MM.1S (cell line): ENCODE data around the gene FMN1.

Experiments used
- DNase-seq: peaks from one replicate; pipeline ENCODE4 v3.0.0-alpha.2; 2015
- H2AFZ ChIP-seq: fragments of 300-600 bp; sonication (generic); 2 replicates; pipeline ENCODE4 v1.6.0; 2016; ENCODE audit warnings: antibody characterized with exemption, low read length
- H3F3A ChIP-seq: fragments of 300-600 bp; sonication (generic); 2 replicates; pipeline ENCODE4 v1.6.1; 2016; ENCODE audit warnings: mild to moderate bottlenecking, antibody characterized with exemption, low read length, moderate library complexity, mixed read lengths; ENCODE audit not compliant: insufficient read depth
- H3K27ac ChIP-seq: fragments of 300-600 bp; sonication (generic); 2 replicates; pipeline ENCODE4 v1.5.1; 2016; ENCODE audit warnings: mild to moderate bottlenecking, low read length
- H3K27me3 ChIP-seq: fragments of 300-600 bp; sonication (generic); replicated peaks from 2 replicates; pipeline ENCODE4 v1.6.0; 2016; ENCODE audit warnings: low read length; ENCODE audit not compliant: insufficient read depth
- H3K36me3 ChIP-seq: fragments of 300-600 bp; sonication (generic); replicated peaks from 2 replicates; pipeline ENCODE4 v1.6.1; 2016; ENCODE audit warnings: mild to moderate bottlenecking, low read length, mixed read lengths; ENCODE audit not compliant: insufficient read depth
- H3K4me1 ChIP-seq: fragments of 300-600 bp; sonication (generic); 2 replicates; pipeline ENCODE4 v1.6.1; 2016; ENCODE audit warnings: low read length, mixed read lengths
- H3K4me2 ChIP-seq: fragments of 300-600 bp; sonication (generic); 2 replicates; pipeline ENCODE4 v1.6.0; 2016; ENCODE audit warnings: low read depth, low read length
- H3K4me3 ChIP-seq: fragments of 300-600 bp; sonication (generic); 2 replicates; pipeline ENCODE4 v1.5.1; 2016; ENCODE audit warnings: low read length, mixed read lengths
- H3K79me2 ChIP-seq: fragments of 300-600 bp; sonication (generic); 2 replicates; pipeline ENCODE4 v1.6.1; 2016; ENCODE audit warnings: mixed run types, low read length, mixed read lengths
- H3K9ac ChIP-seq: fragments of 300-600 bp; sonication (generic); 2 replicates; pipeline ENCODE4 v1.6.1; 2016; ENCODE audit warnings: low read length, mixed read lengths
- H3K9me2 ChIP-seq: fragments of 300-600 bp; sonication (generic); replicated peaks from 2 replicates; pipeline ENCODE4 v1.6.1; 2016; ENCODE audit warnings: mild to moderate bottlenecking, low read length, mixed read lengths; ENCODE audit not compliant: insufficient read depth
- H3K9me3 ChIP-seq: fragments of 300-600 bp; sonication (generic); replicated peaks from 2 replicates; pipeline ENCODE4 v1.6.1; 2016; ENCODE audit warnings: mild to moderate bottlenecking, low read length, mixed read lengths; ENCODE audit not compliant: insufficient read depth
- H4K20me1 ChIP-seq: fragments of 300-600 bp; sonication (generic); 2 replicates; pipeline ENCODE4 v1.6.1; 2016; ENCODE audit warnings: mild to moderate bottlenecking, low read length, moderate library complexity, mixed read lengths; ENCODE audit not compliant: insufficient read depth
- CTCF ChIP-seq: fragments of 300-600 bp; sonication (generic); IDR thresholded peaks from 2 replicates; pipeline ENCODE4 v1.5.1; 2016; ENCODE audit warnings: antibody characterized with exemption, low read length, mixed read lengths
- EZH2 ChIP-seq: fragments of 300-600 bp; sonication (generic); optimal IDR thresholded peaks from 2 replicates; pipeline ENCODE3; 2017; ENCODE audit warnings: low read depth, mild to moderate bottlenecking, antibody characterized with exemption, low read length, mixed read lengths
- EZH2phosphoT487 ChIP-seq: fragments of 300-600 bp; sonication (generic); IDR thresholded peaks from 2 replicates; pipeline ENCODE4 v1.6.1; 2018; ENCODE audit warnings: antibody characterized with exemption, low read length

The FMN1 gene

GRCh38 chr15:32970847-32971246 lies 223.7 kb downstream of the FMN1 start:
- Histone ChIP-seq H3K9me2 (no peaks in the 10 kb centered on the region), H3K4me1 (no peaks in the 10 kb centered on the region), H4K20me1 (no peaks in the 10 kb centered on the region), H3K9me3 (no peaks in the 10 kb centered on the region), H2AFZ (no peak overlapping the region), H3K4me3 (no peak overlapping the region), H3K27ac (no peak overlapping the region), H3K36me3 (no peaks in the 10 kb centered on the region), H3K4me2 (no peak overlapping the region), H3K79me2 (peaks cover 4% of the 10 kb centered on the region), H3F3A (no peaks in the 10 kb centered on the region), H3K27me3 (no peaks in the 10 kb centered on the region), H3K9ac (no peak overlapping the region)
- TF ChIP-seq EZH2 (no peak), CTCF (no peak), EZH2phosphoT487 (no peak)
- no peak for DNase-seq

DNA sequence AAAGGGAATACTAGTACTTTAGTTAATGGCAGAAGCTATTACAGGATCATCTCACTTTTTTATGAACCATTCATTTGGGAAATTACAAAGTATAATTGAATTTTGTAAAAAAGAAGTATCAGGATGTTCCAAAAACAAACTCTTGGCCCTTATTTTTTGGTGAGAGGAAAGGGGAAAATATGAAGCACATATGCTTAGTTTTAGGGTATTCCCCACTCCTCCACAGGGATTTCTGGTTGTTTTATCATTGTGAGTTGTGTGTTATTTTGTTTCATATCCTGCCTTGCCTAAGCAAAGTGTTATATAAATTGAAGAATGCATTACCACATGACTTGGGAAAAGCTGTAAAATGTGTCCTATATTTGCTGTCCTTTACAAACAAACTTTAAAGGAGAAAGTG lies 227.0 kb downstream of the FMN1 start:
- no peaks in the 10 kb centered on the region for H3F3A ChIP-seq
- H3K36me3 ChIP-seq: 0 out of 2 replicates have a peak, but pooled peaks cover 5% of the 10 kb centered on the region
- no peak overlapping the region for H2AFZ ChIP-seq
- H3K4me1 ChIP-seq: no peaks in the 10 kb centered on the region
- no peak overlapping the region for H3K27ac ChIP-seq
- TF ChIP-seq CTCF (no peak), EZH2phosphoT487 (no peak), EZH2 (no peak)
- H3K4me2 ChIP-seq: no peak overlapping the region
- H3K27me3 ChIP-seq: no peaks in the 10 kb centered on the region
- DNase-seq: no peak
- H3K9me2 ChIP-seq: no peaks in the 10 kb centered on the region
- H4K20me1 ChIP-seq: no peaks in the 10 kb centered on the region
- H3K9me3 ChIP-seq: no peaks in the 10 kb centered on the region
- no peak overlapping the region for H3K4me3 ChIP-seq
- no peak overlapping the region for H3K9ac ChIP-seq
- H3K79me2 ChIP-seq: peaks cover 4% of the 10 kb centered on the region

DNA sequence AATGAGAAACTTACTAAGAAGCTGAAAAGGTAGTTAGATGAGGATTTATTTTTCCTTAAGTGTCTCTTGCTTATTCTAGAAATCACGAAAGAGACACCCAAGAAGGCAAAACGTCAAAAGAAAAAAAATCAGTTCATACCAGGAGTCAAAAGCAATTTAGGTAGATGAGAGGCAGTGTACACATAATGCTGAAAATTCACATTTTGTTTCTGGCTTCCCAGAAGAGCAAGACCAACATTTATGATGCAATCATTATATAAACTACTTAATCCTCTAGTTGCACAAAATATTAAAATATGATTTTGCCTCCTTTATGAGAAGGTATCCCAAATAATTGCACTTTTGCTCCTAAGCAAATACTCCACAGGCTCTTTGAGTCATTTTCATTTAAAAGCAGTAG lies 228.0 kb downstream of the FMN1 start:
- Histone ChIP-seq H3K9me2 (no peaks in the 10 kb centered on the region), H3K9me3 (no peaks in the 10 kb centered on the region), H3K36me3 (0 out of 2 replicates have a peak, but pooled peaks cover 5% of the 10 kb centered on the region), H3K9ac (no peak overlapping the region), H3K79me2 (peaks cover 7% of the 10 kb centered on the region), H3F3A (no peaks in the 10 kb centered on the region), H3K4me2 (no peak overlapping the region), H3K4me3 (no peak overlapping the region), H4K20me1 (no peaks in the 10 kb centered on the region), H3K27ac (no peak overlapping the region), H2AFZ (no peak overlapping the region), H3K4me1 (no peaks in the 10 kb centered on the region), H3K27me3 (no peaks in the 10 kb centered on the region)
- DNase-seq: no peak
- TF ChIP-seq EZH2: no peak

- Histone ChIP-seq H3K27me3 (no peaks in the 10 kb centered on the region), H3K4me1 (no peaks in the 10 kb centered on the region), H3K4me3 (no peak overlapping the region), H3K4me2 (no peak overlapping the region), H3K9ac (no peak overlapping the region), H3K79me2 (peaks cover 13% of the 10 kb centered on the region), H3K9me3 (no peaks in the 10 kb centered on the region), H3K36me3 (0 out of 2 replicates have a peak, but pooled peaks cover 5% of the 10 kb centered on the region), H3K27ac (no peak overlapping the region), H3K9me2 (no peaks in the 10 kb centered on the region), H3F3A (no peaks in the 10 kb centered on the region), H2AFZ (no peak overlapping the region), H4K20me1 (no peaks in the 10 kb centered on the region)
- TF ChIP-seq EZH2 (no peak), CTCF (no peak), EZH2phosphoT487 (no peak)
- DNase-seq: no peak
Measured at GRCh38 chr15:32965897-32966296, 228.6 kb downstream of the FMN1 start.
